ENCODE measurements around the gene NEAT1. TPM values are rescaled to one million over a fixed set of nuclear protein-coding genes. Genes with fewer than 3 reads are reported as not detected.
"Not testable (repeated sequence)": the region's sequence is repeated elsewhere in the genome, so short reads cannot be mapped to it uniquely, and the experiment has no call there.

NEAT1 gene
- total RNA-seq, 1 experiment from 2014 or later: 74.7 TPM

DNA sequence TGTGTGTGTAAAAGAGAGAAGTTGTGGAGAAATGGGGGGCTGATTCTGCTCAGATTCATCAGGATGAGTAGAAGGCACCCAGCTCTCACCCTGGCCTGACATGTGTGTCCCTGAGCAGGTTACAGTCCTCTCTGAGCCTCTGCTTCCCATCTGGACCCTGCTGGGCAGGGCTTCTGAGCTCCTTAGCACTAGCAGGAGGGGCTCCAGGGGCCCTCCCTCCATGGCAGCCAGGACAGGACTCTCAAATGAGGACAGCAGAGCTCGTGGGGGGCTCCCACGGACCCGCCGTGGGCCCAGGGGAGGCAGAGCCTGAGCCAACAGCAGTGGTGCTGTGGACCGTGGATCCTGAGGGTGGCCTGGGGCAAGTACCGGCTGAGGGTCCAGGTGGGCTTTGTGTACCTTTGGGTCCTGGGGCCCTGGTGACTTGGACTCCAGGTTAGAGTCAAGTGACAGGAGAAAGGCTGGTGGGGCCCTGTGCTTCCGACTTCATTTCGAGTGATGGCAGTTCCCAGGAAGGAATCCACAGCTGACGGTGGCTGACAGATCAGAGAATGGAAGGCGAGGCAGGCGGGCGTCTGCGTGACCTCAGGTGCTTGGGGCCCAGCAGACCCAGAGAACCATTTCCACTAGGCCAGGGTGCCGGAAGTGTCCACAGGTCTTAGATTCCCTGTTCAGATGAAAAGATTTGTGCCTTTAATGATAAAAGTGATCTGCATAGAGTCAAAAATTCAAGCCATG, 21.9 kb downstream of the NEAT1 start:
- H3K4me2 ChIP-seq (ENCODE audit: low read depth, low read length, poor library complexity, severe bottlenecking): peak overlapping the region; percentile 15
- H4K20me1 ChIP-seq (ENCODE audit: insufficient read depth, low read depth, low read length): no peaks in the 10 kb centered on the region
- peak overlapping the region; percentile 37 for H3K9ac ChIP-seq (ENCODE audit: low read length)
- DNase-seq: peak; percentile 39
- no peaks in the 10 kb centered on the region for H3K79me2 ChIP-seq (ENCODE audit: low read length)
- H3K9me2 ChIP-seq (replicated peaks; ENCODE audit: insufficient read depth, low read length): no peaks in the 10 kb centered on the region
- H3K36me3 ChIP-seq (ENCODE audit: insufficient read depth, low read length): no peaks in the 10 kb centered on the region
- H3K4me1 ChIP-seq (ENCODE audit: low read length): peaks cover 89% of the 10 kb centered on the region
- no peaks in the 10 kb centered on the region for H3K27me3 ChIP-seq (ENCODE audit: low read length)
- no peak overlapping the region for H2AFZ ChIP-seq (ENCODE audit: low read length)
- no peak overlapping the region for H3K4me3 ChIP-seq (ENCODE audit: low read length)
- peak overlapping the region; percentile 90 for H3K27ac ChIP-seq (ENCODE audit: low read length)
- no peaks in the 10 kb centered on the region for H3K9me3 ChIP-seq (ENCODE audit: low read length)

DNA sequence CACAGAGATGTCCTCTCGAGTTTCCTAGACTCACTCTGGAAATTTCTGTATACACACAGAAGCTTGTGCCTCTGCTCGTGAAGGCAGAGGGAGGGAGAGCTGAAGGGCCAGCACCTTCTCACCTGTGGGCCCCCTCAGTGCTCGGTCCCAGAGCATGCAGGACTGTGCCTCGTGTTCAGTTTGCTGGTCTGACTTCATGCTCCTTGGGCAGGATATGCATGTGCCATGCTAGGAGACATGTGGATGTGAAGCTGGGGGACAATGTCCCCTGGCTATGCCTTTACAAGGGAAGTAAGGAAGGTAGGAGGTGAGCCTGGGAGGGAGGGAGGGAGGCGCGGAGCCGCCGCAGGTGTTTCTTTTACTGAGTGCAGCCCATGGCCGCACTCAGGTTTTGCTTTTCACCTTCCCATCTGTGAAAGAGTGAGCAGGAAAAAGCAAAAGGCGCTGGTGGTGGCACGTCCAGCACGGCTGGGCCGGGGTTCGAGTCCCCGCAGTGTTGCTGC, 22.6 kb downstream of the NEAT1 start:
- Histone ChIP-seq H3K9me3 (ENCODE audit: low read length) (no peaks in the 10 kb centered on the region), H3K27ac (ENCODE audit: low read length) (peak overlapping the region; percentile 90), H3K36me3 (ENCODE audit: insufficient read depth, low read length) (no peaks in the 10 kb centered on the region), H3K9me2 (replicated peaks; ENCODE audit: insufficient read depth, low read length) (no peaks in the 10 kb centered on the region), H2AFZ (ENCODE audit: low read length) (no peak overlapping the region), H4K20me1 (ENCODE audit: insufficient read depth, low read depth, low read length) (no peaks in the 10 kb centered on the region), H3K27me3 (ENCODE audit: low read length) (no peaks in the 10 kb centered on the region), H3K79me2 (ENCODE audit: low read length) (no peaks in the 10 kb centered on the region), H3K4me3 (ENCODE audit: low read length) (no peak overlapping the region), H3K4me1 (ENCODE audit: low read length) (peaks cover 82% of the 10 kb centered on the region), H3K9ac (ENCODE audit: low read length) (no peak overlapping the region), H3K4me2 (ENCODE audit: low read depth, low read length, poor library complexity, severe bottlenecking) (no peak overlapping the region)
- DNase-seq: peak; percentile 55

DNA sequence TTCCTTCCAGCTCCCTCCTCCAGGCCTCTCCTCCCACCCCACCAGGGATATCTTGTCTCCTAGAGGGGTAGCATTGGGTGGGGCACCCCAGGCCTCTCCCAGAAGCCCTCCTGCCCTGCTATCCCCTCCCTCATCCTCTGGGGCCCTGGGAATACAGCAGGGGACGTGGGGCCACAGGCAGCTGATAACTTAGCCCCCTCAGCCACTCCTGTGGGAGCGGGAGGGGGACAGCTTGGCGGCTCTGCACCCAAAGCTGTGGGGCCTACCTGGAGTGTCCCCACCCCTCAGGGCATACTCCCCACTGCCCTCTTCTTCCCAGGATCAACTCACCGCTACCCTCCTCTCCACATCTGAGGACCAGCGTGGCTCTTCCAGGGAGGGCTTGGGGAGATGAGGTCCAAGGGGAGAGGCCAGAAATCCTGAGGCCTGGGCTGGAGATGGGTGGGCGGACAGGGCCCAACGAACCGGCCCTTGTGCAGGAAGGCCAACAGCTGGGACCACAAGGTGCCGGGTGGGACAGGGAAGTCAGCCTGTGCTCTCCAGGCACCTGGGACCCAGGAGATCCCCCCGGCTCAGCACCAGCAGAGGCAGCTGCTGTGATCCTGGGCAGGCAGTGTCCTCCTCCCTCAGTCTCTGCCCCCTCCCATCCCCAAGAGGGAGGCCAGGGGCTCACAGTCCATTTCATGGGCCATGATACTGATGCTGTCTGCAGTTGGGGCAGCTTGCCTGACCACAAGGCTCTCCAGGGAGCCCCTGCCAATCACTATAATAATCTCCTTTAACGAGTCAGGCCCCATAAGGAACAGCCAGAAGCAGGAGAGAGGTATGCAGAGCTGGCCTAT, 23.2 kb downstream of the NEAT1 start:
- Histone ChIP-seq H3K4me1 (ENCODE audit: low read length) (peaks cover 76% of the 10 kb centered on the region), H3K9ac (ENCODE audit: low read length) (peak overlapping the region; percentile 28), H3K4me2 (ENCODE audit: low read depth, low read length, poor library complexity, severe bottlenecking) (peak overlapping the region; percentile 5), H3K36me3 (ENCODE audit: insufficient read depth, low read length) (no peaks in the 10 kb centered on the region), H3K4me3 (ENCODE audit: low read length) (no peak overlapping the region), H4K20me1 (ENCODE audit: insufficient read depth, low read depth, low read length) (no peaks in the 10 kb centered on the region), H3K9me3 (ENCODE audit: low read length) (no peaks in the 10 kb centered on the region), H3K79me2 (ENCODE audit: low read length) (no peaks in the 10 kb centered on the region), H2AFZ (ENCODE audit: low read length) (no peak overlapping the region), H3K27ac (ENCODE audit: low read length) (peak overlapping the region; percentile 83), H3K27me3 (ENCODE audit: low read length) (no peaks in the 10 kb centered on the region), H3K9me2 (replicated peaks; ENCODE audit: insufficient read depth, low read length) (no peaks in the 10 kb centered on the region)
- DNase-seq: peak; percentile 63

DNA sequence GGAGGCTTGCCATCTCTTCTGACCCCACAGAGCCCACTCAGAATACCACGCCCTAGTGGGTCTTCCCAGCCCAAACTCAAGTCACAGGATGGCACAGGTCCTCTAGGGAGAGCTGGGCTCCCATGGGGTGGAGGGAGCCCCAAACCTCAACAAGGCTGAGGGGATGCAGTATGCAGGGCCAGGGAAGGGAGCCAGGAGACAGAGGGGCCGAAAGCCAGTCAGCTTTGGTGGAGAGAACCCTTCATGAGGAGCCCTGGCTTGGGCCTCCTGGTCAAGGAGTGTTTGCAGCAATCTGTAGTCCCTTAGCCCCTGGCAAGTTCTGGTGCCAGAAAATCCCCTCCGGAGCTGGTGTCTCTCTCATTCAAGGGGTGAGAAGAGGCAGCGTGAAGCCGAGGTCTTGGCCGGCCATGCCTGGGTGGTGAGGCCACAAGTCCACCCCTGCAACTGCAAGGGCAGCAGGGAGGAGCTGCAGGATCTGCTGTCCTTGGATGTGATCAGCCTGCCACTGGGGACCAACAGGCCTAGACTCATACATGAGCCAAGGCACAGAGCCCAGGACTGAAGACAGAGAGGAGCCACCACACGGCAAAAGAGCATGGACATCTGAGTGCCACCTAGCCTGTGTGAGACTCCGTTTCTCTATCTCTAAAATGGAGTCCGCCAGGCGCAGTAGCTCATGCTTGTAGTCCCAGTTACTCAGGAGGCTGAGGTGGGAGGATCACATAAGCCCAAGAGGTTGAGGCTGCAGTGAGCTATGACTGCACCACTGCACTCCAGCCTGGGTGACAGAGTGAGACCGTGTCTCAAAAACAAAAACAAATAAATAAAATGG, 24.1 kb downstream of the NEAT1 start:
- Histone ChIP-seq H3K4me2 (ENCODE audit: low read depth, low read length, poor library complexity, severe bottlenecking) (peak overlapping the region; percentile 5), H4K20me1 (ENCODE audit: insufficient read depth, low read depth, low read length) (no peaks in the 10 kb centered on the region), H3K9me3 (ENCODE audit: low read length) (no peaks in the 10 kb centered on the region), H2AFZ (ENCODE audit: low read length) (no peak overlapping the region), H3K27me3 (ENCODE audit: low read length) (no peaks in the 10 kb centered on the region), H3K9ac (ENCODE audit: low read length) (peak overlapping the region; percentile 28), H3K4me3 (ENCODE audit: low read length) (no peak overlapping the region), H3K36me3 (ENCODE audit: insufficient read depth, low read length) (no peaks in the 10 kb centered on the region), H3K79me2 (ENCODE audit: low read length) (no peaks in the 10 kb centered on the region), H3K4me1 (ENCODE audit: low read length) (peaks cover 67% of the 10 kb centered on the region), H3K9me2 (replicated peaks; ENCODE audit: insufficient read depth, low read length) (no peaks in the 10 kb centered on the region), H3K27ac (ENCODE audit: low read length) (peak overlapping the region; percentile 83)
- DNase-seq: peak; percentile 46

- H3K9ac ChIP-seq (ENCODE audit: low read length): 0 out of 2 replicates have a peak overlapping the region, but pooled peaks have one; percentile 16
- no peaks in the 10 kb centered on the region for H3K27me3 ChIP-seq (ENCODE audit: low read length)
- no peaks in the 10 kb centered on the region for H3K9me2 ChIP-seq (replicated peaks; ENCODE audit: insufficient read depth, low read length)
- peaks cover 53% of the 10 kb centered on the region for H3K4me1 ChIP-seq (ENCODE audit: low read length)
- H3K79me2 ChIP-seq (ENCODE audit: low read length): no peaks in the 10 kb centered on the region
- H3K36me3 ChIP-seq (ENCODE audit: insufficient read depth, low read length): no peaks in the 10 kb centered on the region
- H3K4me3 ChIP-seq (ENCODE audit: low read length): no peak overlapping the region
- no peak overlapping the region for H2AFZ ChIP-seq (ENCODE audit: low read length)
- DNase-seq: peak; percentile 46
- H3K4me2 ChIP-seq (ENCODE audit: low read depth, low read length, poor library complexity, severe bottlenecking): no peak overlapping the region
- no peaks in the 10 kb centered on the region for H3K9me3 ChIP-seq (ENCODE audit: low read length)
- no peaks in the 10 kb centered on the region for H4K20me1 ChIP-seq (ENCODE audit: insufficient read depth, low read depth, low read length)
- peak overlapping the region; percentile 61 for H3K27ac ChIP-seq (ENCODE audit: low read length)
Observed at GRCh38 chr11:65448074-65448417, 25.4 kb downstream of the NEAT1 start.

DNA sequence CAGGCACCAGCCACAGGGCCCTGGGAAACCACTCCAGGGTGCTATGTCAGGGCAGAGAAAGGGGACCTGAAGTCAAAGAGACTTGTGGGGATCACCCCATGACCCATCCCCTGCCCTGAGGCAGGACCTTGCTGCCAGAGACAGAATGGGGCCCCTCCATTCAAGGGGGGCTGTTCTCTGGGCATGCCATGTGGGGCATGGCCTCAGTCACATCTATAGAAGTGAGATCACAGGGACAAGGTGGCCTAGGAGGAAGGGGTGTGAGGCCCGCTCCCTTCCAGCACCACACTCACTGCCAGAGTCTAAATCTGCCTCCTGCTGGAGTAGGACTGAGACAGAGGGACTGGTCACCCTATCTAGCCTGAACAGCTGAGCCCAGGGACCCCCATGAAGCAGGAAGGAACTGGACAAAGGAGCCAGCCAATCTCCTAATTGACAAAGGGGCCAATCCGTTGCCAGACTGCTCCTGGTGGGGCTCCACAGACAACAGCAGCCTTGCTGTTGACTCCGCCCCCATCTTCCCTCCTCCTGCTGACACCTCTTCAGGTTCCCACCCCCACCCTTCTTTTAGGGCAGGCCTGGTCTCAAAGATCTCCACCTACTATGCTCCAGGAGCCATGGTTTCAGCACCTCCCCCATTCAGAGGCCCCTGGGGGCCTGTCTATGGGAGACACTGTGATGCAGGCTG, 26.0 kb downstream of the NEAT1 start:
- H3K79me2 ChIP-seq (ENCODE audit: low read length): no peaks in the 10 kb centered on the region
- no peak overlapping the region for H3K4me3 ChIP-seq (ENCODE audit: low read length)
- no peak overlapping the region for H3K4me2 ChIP-seq (ENCODE audit: low read depth, low read length, poor library complexity, severe bottlenecking)
- H2AFZ ChIP-seq (ENCODE audit: low read length): no peak overlapping the region
- H3K9me2 ChIP-seq (replicated peaks; ENCODE audit: insufficient read depth, low read length): no peaks in the 10 kb centered on the region
- H3K4me1 ChIP-seq (ENCODE audit: low read length): peaks cover 48% of the 10 kb centered on the region
- no peaks in the 10 kb centered on the region for H3K27me3 ChIP-seq (ENCODE audit: low read length)
- H3K27ac ChIP-seq (ENCODE audit: low read length): peak overlapping the region; percentile 61
- H3K9me3 ChIP-seq (ENCODE audit: low read length): no peaks in the 10 kb centered on the region
- H4K20me1 ChIP-seq (ENCODE audit: insufficient read depth, low read depth, low read length): no peaks in the 10 kb centered on the region
- H3K9ac ChIP-seq (ENCODE audit: low read length): 0 out of 2 replicates have a peak overlapping the region, but pooled peaks have one; percentile 16
- no peaks in the 10 kb centered on the region for H3K36me3 ChIP-seq (ENCODE audit: insufficient read depth, low read length)
- peak; percentile 56 for DNase-seq

DNA sequence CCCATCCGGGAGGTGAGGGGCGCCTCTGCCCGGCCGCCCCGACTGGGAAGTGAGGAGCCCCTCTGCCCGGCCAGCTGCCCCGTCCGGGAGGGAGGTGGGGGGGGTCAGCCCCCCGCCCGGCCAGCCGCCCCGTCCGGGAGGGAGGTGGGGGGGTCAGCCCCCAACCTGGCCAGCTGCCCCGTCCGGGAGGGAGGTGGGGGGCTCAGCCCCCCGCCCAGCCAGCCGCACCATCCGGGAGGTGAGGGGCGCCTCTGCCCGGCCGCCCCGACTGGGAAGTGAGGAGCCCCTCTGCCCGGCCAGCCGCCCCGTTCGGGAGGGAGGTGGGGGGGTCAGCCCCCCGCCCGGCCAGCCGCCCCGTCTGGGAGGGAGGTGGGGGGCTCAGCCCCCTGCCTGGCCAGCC, 28.7 kb downstream of the NEAT1 start:
- H3K9me3 ChIP-seq (ENCODE audit: low read length); H3K9me2 ChIP-seq (replicated peaks; ENCODE audit: insufficient read depth, low read length); H2AFZ ChIP-seq (ENCODE audit: low read length); H3K27ac ChIP-seq (ENCODE audit: low read length); H3K9ac ChIP-seq (ENCODE audit: low read length); H3K79me2 ChIP-seq (ENCODE audit: low read length); H4K20me1 ChIP-seq (ENCODE audit: insufficient read depth, low read depth, low read length); H3K27me3 ChIP-seq (ENCODE audit: low read length); DNase-seq; H3K36me3 ChIP-seq (ENCODE audit: insufficient read depth, low read length); H3K4me2 ChIP-seq (ENCODE audit: low read depth, low read length, poor library complexity, severe bottlenecking); H3K4me3 ChIP-seq (ENCODE audit: low read length): not testable (repeated sequence)
- peaks cover 41% of the 10 kb centered on the region for H3K4me1 ChIP-seq (ENCODE audit: low read length)
